Measurements from ENCODE around the gene ARID3A.

Gene ARID3A

GRCh38 chr19:913080-913748, 12.6 kb upstream of the ARID3A start, which contains the start of gene R3HDM4:
Gene R3HDM4 (minus strand): TSS chr19:913219. CDS start chr19:913157, 62 bp downstream.
- DNase-seq = peak; percentile 64

DNA sequence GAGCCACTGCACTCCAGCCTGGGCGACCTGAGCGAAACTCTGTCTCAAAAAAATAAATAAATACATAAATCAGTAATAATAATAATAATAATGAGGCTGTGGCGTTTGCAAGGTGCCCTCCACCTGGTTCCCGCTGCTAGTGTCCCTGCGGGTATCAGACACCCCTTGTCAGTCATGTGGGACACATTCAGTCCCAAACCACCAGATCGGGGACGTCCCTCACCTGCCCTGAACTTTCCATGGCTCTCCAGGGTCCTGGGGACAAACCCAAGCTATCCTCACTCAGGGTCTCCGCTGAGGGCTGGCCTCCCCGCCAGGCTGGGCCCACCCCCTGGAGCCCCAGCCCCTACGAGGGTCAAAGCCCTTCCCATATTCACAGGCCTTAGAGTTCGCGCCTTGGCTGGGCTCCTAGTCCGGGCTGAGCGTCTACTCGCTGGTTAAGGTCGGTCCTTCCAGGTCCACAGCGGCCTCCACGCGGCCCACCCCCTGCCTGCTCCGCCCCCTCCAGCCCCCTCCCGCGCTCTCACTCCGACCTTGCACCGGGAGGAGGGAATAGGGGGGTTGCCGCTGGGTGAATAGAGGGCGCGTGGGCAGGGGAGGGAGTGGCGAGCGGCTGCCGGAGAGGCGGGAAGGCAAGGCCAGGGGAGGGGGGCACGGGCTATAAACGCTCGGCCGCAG, 9.1 kb upstream of the ARID3A start:
- DNase-seq = no peak

GRCh38 chr19:917323-918151, 8.3 kb upstream of the ARID3A start, which contains the start of gene KISS1R:
Gene KISS1R (plus strand): TSS chr19:917333. CDS start chr19:917503, 170 bp downstream.
- no peak for DNase-seq

DNA sequence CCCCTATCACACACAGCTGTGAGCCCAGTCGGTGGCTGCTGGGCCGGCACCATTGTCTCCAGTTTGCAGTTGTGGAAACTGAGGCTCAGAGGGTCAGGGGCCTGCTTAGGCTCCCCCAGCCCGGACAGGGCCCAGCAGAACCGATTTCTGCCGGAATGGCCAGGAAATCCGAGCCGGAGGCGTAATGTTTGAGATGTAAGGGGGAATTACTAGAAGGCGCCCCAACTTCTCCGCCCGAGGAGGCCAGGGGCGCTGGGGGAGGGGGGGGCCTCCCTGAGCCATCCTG, 7.7 kb upstream of the ARID3A start:
- no peak for DNase-seq

DNA sequence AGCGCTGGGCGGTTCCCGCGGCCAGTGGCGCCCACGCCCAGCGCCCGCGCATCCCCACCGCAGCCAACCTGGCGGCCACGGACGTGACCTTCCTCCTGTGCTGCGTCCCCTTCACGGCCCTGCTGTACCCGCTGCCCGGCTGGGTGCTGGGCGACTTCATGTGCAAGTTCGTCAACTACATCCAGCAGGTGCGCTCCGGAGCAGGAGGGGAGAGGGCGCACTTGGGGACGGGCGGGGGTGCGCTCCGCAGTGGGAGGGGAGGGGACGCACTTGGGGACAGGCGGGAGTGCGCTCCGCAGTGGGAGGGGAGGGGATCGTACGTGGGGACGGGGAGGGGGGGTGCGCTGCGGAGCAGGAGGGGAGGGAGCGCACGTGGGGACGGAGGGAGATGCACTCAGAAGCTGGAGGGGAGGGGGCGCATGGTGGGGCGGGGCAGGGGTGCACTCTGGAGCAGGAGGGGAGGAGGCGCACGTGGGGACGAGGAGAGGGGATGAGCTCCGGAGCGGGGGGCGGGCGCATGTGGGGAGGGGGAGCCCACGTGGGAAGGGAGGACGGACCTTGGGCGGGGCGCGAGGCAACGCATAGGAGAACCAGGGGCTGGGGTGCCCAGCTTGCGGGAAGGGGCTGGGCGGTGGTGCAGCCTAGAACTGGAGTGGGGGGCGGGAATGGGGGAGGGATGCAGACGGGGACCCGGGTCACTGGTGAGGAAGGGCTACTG, 7.2 kb upstream of the ARID3A start:
- DNase-seq = no peak

- DNase-seq = no peak
Observed at GRCh38 chr19:919199-920050, 6.4 kb upstream of the ARID3A start.

GRCh38 chr19:920051-920864, 5.6 kb upstream of the ARID3A start:
- DNase-seq = no peak

DNA sequence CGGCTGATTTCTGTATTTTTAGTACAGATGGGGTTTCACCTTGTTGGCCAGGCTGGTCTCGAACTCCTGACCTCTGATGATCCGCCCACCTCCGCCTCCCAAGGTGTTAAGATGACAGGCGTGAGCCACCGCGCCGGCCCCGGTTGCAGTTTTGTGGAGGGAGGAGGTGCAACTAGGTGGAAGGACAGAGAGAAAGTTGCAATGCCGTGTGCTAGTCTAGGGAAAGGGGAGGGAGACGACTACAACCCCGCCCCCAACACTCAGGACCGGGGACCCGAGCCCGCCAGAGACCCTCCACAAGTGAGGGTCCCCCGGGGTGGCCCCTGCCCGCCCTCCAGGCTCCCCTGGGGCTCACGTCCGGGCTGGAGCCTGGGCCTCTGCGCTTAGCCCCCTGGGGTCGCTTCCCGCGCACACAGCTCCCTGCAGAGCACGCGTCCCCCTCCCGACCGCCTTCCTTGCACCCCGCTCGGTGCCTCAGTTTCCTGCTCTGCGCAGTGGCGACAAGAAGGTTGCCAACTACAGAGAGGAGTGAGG, 1.2 kb upstream of the ARID3A start:
- DNase-seq = no peak

- peak; percentile 33 for DNase-seq
Observed at GRCh38 chr19:925087-925525, 729 bp upstream of the ARID3A start.

- no peak for DNase-seq
Observed at GRCh38 chr19:926323-926588, 421 bp downstream of the ARID3A start.

- DNase-seq = peak; percentile 40
Observed at GRCh38 chr19:926589-927350, 935 bp downstream of the ARID3A start.

DNA sequence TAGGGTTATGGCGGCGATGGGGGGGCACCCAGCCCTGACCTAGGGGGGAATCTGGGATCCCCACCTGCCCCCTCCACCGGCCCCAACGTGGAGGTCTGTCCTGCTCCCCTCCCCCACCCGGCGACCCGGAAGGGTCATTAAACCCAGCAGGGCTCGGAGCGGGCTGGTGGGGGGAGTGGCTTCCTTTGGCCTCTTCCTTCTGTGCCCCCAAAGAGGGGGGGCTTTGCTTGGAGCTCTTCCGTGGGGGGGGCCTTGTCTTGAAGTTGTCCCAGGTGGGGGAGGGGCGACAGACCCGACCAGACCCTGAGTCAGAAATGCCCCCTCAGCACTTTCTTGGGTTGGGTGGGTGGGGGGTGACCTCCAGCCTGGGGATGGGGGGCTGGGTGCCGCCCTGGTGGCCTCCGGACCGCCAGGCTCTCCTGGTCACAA, 1.5 kb downstream of the ARID3A start:
- no peak for DNase-seq

DNA sequence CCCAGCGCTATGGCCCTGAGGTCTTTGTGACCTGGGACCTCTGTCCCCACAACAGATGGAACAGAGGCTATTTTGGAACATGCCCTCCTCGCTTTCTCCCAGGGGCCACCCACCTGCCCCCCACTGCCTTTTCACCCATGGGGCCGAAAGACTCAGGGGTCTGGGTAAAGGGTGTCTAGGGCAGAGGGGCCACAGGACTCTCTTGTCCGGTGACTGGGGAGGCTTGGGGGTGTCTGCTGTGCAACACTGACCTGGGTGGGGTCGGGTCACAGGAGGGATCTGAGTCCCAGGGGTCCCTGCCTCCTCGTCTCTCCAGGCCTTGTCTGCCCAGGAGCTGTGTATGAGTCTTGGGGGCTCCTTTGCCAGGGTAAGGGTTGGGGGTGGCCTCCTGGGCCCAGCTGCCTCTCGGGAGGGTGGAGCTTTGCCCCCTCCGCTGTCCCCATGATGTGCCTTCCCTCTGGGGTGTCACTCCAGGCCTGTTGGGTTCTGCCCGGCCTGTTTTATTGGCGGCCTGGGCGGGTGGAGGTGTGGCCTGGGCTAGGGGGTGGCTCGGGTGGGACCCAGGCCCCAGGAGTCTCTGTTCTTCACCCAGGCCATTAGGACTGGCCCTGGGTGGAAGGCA, 2.1 kb downstream of the ARID3A start:
- DNase-seq = no peak

- no peak for DNase-seq
Observed at GRCh38 chr19:928471-929202, 2.8 kb downstream of the ARID3A start.

DNA sequence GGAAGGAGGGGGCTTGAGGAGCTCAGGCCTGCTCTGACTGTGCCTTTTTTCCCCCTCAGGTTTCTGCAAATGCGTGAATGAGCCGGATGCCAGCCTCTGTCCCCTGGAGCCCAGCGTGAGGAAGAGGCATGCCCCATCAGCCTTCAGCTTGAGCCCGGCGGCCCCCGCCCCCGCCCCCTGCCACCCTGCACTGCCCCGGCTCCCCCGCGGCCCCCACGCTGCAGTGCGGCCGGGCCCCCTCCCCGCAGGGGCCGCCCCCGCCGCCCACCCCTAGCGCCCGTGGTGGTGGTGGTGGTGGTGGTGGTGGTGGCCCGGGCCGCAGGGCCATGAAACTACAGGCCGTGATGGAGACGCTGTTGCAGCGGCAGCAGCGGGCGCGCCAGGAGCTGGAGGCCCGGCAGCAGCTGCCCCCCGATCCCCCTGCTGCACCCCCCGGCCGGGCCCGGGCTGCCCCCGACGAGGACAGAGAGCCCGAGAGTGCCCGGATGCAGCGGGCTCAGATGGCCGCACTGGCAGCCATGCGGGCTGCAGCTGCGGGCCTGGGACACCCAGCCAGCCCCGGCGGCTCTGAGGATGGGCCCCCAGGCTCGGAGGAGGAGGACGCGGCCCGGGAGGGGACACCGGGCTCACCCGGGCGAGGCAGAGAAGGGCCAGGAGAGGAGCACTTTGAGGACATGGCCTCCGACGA, 3.5 kb downstream of the ARID3A start:
- DNase-seq = no peak

DNA sequence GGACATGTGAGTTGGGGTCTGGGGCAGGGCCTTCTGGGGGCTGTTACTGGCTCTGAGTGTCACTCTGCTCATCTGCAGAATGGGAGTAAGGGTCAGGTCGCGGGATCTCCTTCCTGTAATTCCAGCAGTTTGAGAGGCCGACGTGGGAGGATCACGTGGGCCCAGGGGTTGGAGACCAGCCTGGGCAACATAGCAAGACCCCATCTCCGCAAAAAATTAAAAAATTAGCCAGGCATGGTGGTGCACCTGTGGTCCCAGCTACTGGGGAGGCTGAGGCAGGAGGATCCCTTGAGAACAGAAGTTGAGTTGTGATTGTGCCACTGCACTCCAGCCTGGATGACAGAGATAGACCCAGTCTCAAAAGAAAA, 4.0 kb downstream of the ARID3A start:
- DNase-seq = no peak

- no peak for DNase-seq
Observed at GRCh38 chr19:931860-932647, 6.2 kb downstream of the ARID3A start.
